ENCODE data around the gene RAPSN.

The RAPSN gene

GRCh38 chr11:47387944-47388696 lies 60.8 kb downstream of the RAPSN start:
- DNase-seq = no peak

All from NCI-H1417 treated with DMSO at 0.1 percent for 48 hours (cell line).